ENCODE results near the gene CMTR2. TPM values are rescaled to one million over a fixed set of nuclear protein-coding genes. Genes with fewer than 3 reads are reported as not detected.

Gene CMTR2
- total RNA-seq, 1 experiment from 2014 or later, result 15.5 TPM

GRCh38 chr16:71283612-71284011 is 5.6 kb downstream of the CMTR2 start:
- no peak overlapping the region for H2BK120ac ChIP-seq (ENCODE audit: low read depth, low read length, poor library complexity, severe bottlenecking)
- H2BK5ac ChIP-seq (ENCODE audit: insufficient read length, low read length), result no peak overlapping the region
- no peak overlapping the region for H4K91ac ChIP-seq (ENCODE audit: insufficient read length, low read depth, low read length)
- no peak overlapping the region for H3K4me2 ChIP-seq (ENCODE audit: insufficient read depth, insufficient read length, low read length)
- no peak overlapping the region for H4K8ac ChIP-seq (replicated peaks; ENCODE audit: insufficient read length, low read depth, low read length)
- H3K9me3 ChIP-seq (ENCODE audit: control insufficient read depth, low read depth, low read length), result no peaks in the 10 kb centered on the region
- peaks cover 6% of the 10 kb centered on the region for H3K23me2 ChIP-seq (ENCODE audit: insufficient read length, low read depth, low read length, poor library complexity, severe bottlenecking)
- H4K5ac ChIP-seq (ENCODE audit: insufficient read length, low read depth, low read length), result no peak overlapping the region
- H3K27me3 ChIP-seq (ENCODE audit: insufficient read depth, low read length), result no peaks in the 10 kb centered on the region
- H4K20me1 ChIP-seq (ENCODE audit: control insufficient read depth, insufficient read depth, insufficient read length), result no peaks in the 10 kb centered on the region
- Mint-ChIP-seq H3K27ac (no peak overlapping the region), H3K36me3 (ENCODE audit: insufficient read depth in 1 of 3, low read depth in 3 of 3) (peaks cover 5 to 42% (median 39%) of the 10 kb centered on the region in 3 experiments; a peak in 6 of 7 replicates), H3K27me3 (ENCODE audit: low read depth) (no peaks in the 10 kb centered on the region), H3K4me1 (peaks cover 8 to 10% of the 10 kb centered on the region in 2 experiments), H3K9me3 (no peaks in the 10 kb centered on the region), H3K4me3 (no peak overlapping the region)
- no peak overlapping the region for H3K4ac ChIP-seq (ENCODE audit: low read depth, low read length)
- H2BK15ac ChIP-seq (ENCODE audit: low read depth, low read length), result no peak overlapping the region
- peaks cover 6% of the 10 kb centered on the region for H3K79me1 ChIP-seq (ENCODE audit: insufficient read depth, low read depth, low read length, poor library complexity, severe bottlenecking)
- no peak overlapping the region for H3K23ac ChIP-seq (ENCODE audit: insufficient read length, low read depth, low read length)
- no peak overlapping the region for H3K14ac ChIP-seq (ENCODE audit: insufficient read depth, low read length)
- WGBS (ENCODE audit: extremely low coverage, insufficient read length, low lambda C conversion rate), result no CpG with 5 or more reads among the region's 2 CpGs
- no peak overlapping the region for H3K9ac ChIP-seq (ENCODE audit: extremely low read depth, insufficient read length, low read length)
- H2AK5ac ChIP-seq (ENCODE audit: insufficient read length, low read length), result no peak overlapping the region
- H3K27ac ChIP-seq (ENCODE audit: insufficient read length, low read depth, low read length), result no peak overlapping the region
- 0 out of 2 replicates have a peak, but pooled peaks cover 2% of the 10 kb centered on the region for H3K4me1 ChIP-seq (ENCODE audit: insufficient read depth, low read length)
- no peak overlapping the region for H3T11ph ChIP-seq (ENCODE audit: low read length)
- H3K18ac ChIP-seq (ENCODE audit: insufficient read length, low read depth, low read length), result no peak overlapping the region
- H2AFZ ChIP-seq (ENCODE audit: low read length), result no peak overlapping the region
- TF ChIP-seq CTCF (conservative IDR thresholded peaks at IDR 0.05), result no peak
- H3K56ac ChIP-seq (ENCODE audit: insufficient read length, low read depth, low read length), result no peak overlapping the region
- H2BK12ac ChIP-seq (ENCODE audit: insufficient read length, low read depth, low read length), result no peak overlapping the region
- no peak for DNase-seq
- H3K79me2 ChIP-seq (ENCODE audit: insufficient read depth, low read length), result peaks cover 2% of the 10 kb centered on the region; the same call in 1 of the 2 replicates
- no peak overlapping the region for H2BK20ac ChIP-seq (ENCODE audit: low read depth, low read length, poor library complexity, severe bottlenecking)

Data from H9 (cell line).